Upper lobe of right lung (tissue), 1 donor: ENCODE measurements around the gene SYNE3. TPM values are rescaled to one million over a fixed set of nuclear protein-coding genes. Genes with fewer than 3 reads are reported as not detected.

Experiments used
- ATAC-seq: fragments of 200-7000 bp; cut with Tn5 transposase; one replicate; pipeline ENCODE4 v1.9.1; 2020; ENCODE audit warnings: mild to moderate bottlenecking, moderate library complexity
- DNase-seq: peaks from one replicate; pipeline ENCODE4 v3.0.0-alpha.2; 2020
- H3K27ac ChIP-seq: fragments of 200-600 bp; one replicate; pipeline ENCODE4 v1.8.0; 2022
- H3K27me3 ChIP-seq: fragments of 200-600 bp; one replicate; pipeline ENCODE4 v1.8.0; 2022; ENCODE audit warnings: mild to moderate bottlenecking
- H3K36me3 ChIP-seq: fragments of 200-600 bp; one replicate; pipeline ENCODE4 v1.8.0; 2022
- H3K4me1 ChIP-seq: fragments of 200-600 bp; one replicate; pipeline ENCODE4 v1.8.0; 2022
- H3K4me3 ChIP-seq: fragments of 200-600 bp; one replicate; pipeline ENCODE4 v1.8.0; 2022; ENCODE audit warnings: mild to moderate bottlenecking
- H3K9me3 ChIP-seq: fragments of 200-600 bp; one replicate; pipeline ENCODE4 v1.8.0; 2022
- intact Hi-C: fragments of 100-400 bp; cut with DNase I; formaldehyde crosslinking; loops from one replicate; pipeline ENCODE4 v1.11.0; 2022
- total RNA-seq: library from RNA; stranded (reverse); fragmentation: NEBNext Ultra II Directional; extraction: Animal tissue kit (Norgen Biotek cat#: 25700); gene quantifications from one replicate; pipeline ENCODE4 v1.2.1, GENCODE V29; 2021
- TF ChIP-seq, protein P1 (sequence below): fragments of 200-600 bp; IDR thresholded peaks from one replicate; pipeline ENCODE4 v1.8.0; 2022; ENCODE audit warnings: antibody characterized with exemption
- donor health status: DM: no; HTN: yes; CAD: no; lungs with severe emphysema.

SYNE3 gene
- total RNA-seq, 1 donor from 2014 or later = 19.3 TPM

DNA sequence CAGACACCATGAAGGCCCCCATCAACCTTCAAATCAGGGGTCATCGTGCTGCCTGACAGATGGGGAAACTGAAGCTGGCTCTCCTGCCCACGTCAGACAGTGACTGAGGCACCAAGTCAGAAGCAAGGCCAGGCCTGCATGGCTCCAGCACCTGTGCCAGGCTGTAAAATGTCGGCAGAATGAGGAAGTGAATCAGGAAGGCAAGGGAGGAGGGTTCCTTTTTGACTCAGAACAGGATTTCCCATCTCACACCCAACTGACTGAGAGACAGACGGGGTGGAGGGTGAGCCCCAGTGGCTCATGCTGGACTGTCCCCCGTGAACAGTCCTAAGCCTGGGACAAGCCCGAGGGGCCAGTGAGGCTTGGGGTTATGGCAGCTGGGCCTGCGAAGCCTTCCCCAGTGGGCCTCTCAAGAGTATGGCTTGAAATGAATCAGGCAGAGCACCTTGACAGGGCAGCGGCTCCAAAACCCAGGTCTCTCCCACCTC lies 20.9 kb downstream of the SYNE3 start:
- Histone ChIP-seq H3K27ac (peak overlapping the region; percentile 26), H3K36me3 (no peaks in the 10 kb centered on the region), H3K4me1 (peaks cover 26% of the 10 kb centered on the region)

GRCh38 chr14:95495076-95495475 lies 21.4 kb downstream of the SYNE3 start:
- no peaks in the 10 kb centered on the region for H3K36me3 ChIP-seq
- H3K4me1 ChIP-seq = peaks cover 26% of the 10 kb centered on the region
- TF ChIP-seq, protein P1, sequence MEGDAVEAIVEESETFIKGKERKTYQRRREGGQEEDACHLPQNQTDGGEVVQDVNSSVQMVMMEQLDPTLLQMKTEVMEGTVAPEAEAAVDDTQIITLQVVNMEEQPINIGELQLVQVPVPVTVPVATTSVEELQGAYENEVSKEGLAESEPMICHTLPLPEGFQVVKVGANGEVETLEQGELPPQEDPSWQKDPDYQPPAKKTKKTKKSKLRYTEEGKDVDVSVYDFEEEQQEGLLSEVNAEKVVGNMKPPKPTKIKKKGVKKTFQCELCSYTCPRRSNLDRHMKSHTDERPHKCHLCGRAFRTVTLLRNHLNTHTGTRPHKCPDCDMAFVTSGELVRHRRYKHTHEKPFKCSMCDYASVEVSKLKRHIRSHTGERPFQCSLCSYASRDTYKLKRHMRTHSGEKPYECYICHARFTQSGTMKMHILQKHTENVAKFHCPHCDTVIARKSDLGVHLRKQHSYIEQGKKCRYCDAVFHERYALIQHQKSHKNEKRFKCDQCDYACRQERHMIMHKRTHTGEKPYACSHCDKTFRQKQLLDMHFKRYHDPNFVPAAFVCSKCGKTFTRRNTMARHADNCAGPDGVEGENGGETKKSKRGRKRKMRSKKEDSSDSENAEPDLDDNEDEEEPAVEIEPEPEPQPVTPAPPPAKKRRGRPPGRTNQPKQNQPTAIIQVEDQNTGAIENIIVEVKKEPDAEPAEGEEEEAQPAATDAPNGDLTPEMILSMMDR = no peak
- peak overlapping the region; percentile 26 for H3K27ac ChIP-seq
- ATAC-seq = no peak
- no peak for DNase-seq
- H3K4me3 ChIP-seq = no peak overlapping the region
- intact Hi-C loops = no loop called here
- no peaks in the 10 kb centered on the region for H3K9me3 ChIP-seq
- H3K27me3 ChIP-seq = no peaks in the 10 kb centered on the region

More for the DNA sequence above, 20.9 kb downstream of the SYNE3 start:
- Histone ChIP-seq H3K4me3 (no peak overlapping the region), H3K9me3 (no peaks in the 10 kb centered on the region), H3K27me3 (no peaks in the 10 kb centered on the region)
- DNase-seq (no peak), ATAC-seq (peak; percentile 72)
- intact Hi-C loops = no loop called here
- TF ChIP-seq, protein P1 = no peak

GRCh38 chr14:95494456-95494855 lies 22.0 kb downstream of the SYNE3 start:
- intact Hi-C loops = no loop called here
- DNase-seq (no peak), ATAC-seq (no peak)
- Histone ChIP-seq H3K27ac (no peak overlapping the region), H3K9me3 (no peaks in the 10 kb centered on the region), H3K4me3 (no peak overlapping the region), H3K27me3 (no peaks in the 10 kb centered on the region), H3K36me3 (no peaks in the 10 kb centered on the region), H3K4me1 (peaks cover 32% of the 10 kb centered on the region)
- TF ChIP-seq, protein P1 = no peak

DNA sequence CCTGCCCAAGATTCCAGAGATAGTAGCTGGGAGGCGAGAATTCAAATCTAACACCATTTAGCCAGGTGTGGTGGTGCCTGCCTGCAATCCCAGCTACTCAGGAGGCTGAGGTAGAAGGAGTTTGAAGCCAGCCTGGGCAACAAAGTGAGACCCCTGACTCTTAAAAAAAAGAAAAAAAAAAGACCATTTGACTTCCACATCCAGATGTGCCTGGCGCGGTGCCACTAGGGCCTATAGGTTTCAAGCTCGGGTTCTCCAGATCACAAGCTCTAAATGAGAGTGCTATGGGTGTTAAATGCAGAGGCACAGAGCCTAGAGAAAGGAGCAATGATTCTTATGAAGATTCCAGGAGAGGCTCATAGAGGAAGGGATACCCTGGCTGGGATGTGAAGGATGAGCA lies 22.5 kb downstream of the SYNE3 start:
- H3K27me3 ChIP-seq = no peaks in the 10 kb centered on the region
- no peak overlapping the region for H3K4me3 ChIP-seq
- intact Hi-C loops = no loop called here
- H3K9me3 ChIP-seq = no peaks in the 10 kb centered on the region
- TF ChIP-seq, protein P1 = no peak
- no peaks in the 10 kb centered on the region for H3K36me3 ChIP-seq
- ATAC-seq = no peak
- DNase-seq = no peak
- no peak overlapping the region for H3K27ac ChIP-seq
- H3K4me1 ChIP-seq = peaks cover 37% of the 10 kb centered on the region

- Histone ChIP-seq H3K27ac (no peak overlapping the region), H3K4me1 (peaks cover 40% of the 10 kb centered on the region), H3K36me3 (no peaks in the 10 kb centered on the region), H3K4me3 (no peak overlapping the region), H3K27me3 (no peaks in the 10 kb centered on the region), H3K9me3 (no peaks in the 10 kb centered on the region)
- DNase-seq (no peak), ATAC-seq (no peak)
- TF ChIP-seq, protein P1 = no peak
- intact Hi-C loops = no loop called here
Observed at GRCh38 chr14:95493503-95493902, 22.9 kb downstream of the SYNE3 start.
